Adrenal gland (tissue), 12 donors: ENCODE results near the gene TMEM125. TPM values are rescaled to one million over a fixed set of nuclear protein-coding genes. Genes with fewer than 3 reads are reported as not detected.
A peak's percentile ranks its signal among the peaks of the same experiment; 100 is the strongest.

Experiments
- DNase-seq, 7 donors: peaks; one replicate each; pipeline ENCODE4 v3.0.0-alpha.2; 2019 to 2020
- H3K27ac ChIP-seq, 5 donors: fragments of 200-600 bp; sonication (generic) in 4 of 5; 1 replicate in 3 of 5; 2 replicates in 2 of 5; pipeline versions ENCODE4 v1.5.1 to v1.8.0; 2016 to 2020; ENCODE audit warnings: mild to moderate bottlenecking in 1 of 5
- H3K27me3 ChIP-seq: fragments of 200-600 bp; 2 replicates; pipeline ENCODE4 v1.8.0; 2021
- H3K36me3 ChIP-seq, 2 donors: fragments of 200-600 bp; replicated peaks in 1 of 2; 1 replicate in 1 of 2; 2 replicates in 1 of 2; pipeline versions ENCODE4 v1.5.1 to v1.8.0; 2018 to 2022
- H3K4me1 ChIP-seq, 2 donors: fragments of 200-600 bp; replicated peaks in 1 of 2; 1 replicate in 1 of 2; 2 replicates in 1 of 2; pipeline versions ENCODE4 v1.5.1 to v1.8.0; 2018 to 2021
- H3K4me3 ChIP-seq, 4 donors: fragments of 200-600 bp; sonication (generic) in 3 of 4; one replicate each; pipeline ENCODE4 v1.5.1; 2016 to 2018
- H3K9me3 ChIP-seq, 3 donors: fragments of 200-600 bp; sonication (generic) in 1 of 3; replicated peaks in 1 of 3; 1 replicate in 2 of 3; 2 replicates in 1 of 3; pipeline versions ENCODE4 v1.5.1 to v1.8.0; 2016 to 2021
- CTCF ChIP-seq, 6 experiments: fragments of 450-650 bp in 4 of 6; fragments of 200-600 bp in 2 of 6; sonication (generic) in 1 of 6; IDR thresholded peaks; 1 replicate in 5 of 6; 2 replicates in 1 of 6; pipeline versions ENCODE4 v1.5.1 to v1.8.0; 2016 to 2021; ENCODE audit warnings: antibody characterized with exemption in 6 of 6, mild to moderate bottlenecking in 2 of 6, moderate library complexity in 1 of 6
- POLR2A ChIP-seq, 2 donors: fragments of 450-650 bp; IDR thresholded peaks; one replicate each; pipeline ENCODE4 v1.6.1; 2017; ENCODE audit warnings: antibody characterized with exemption in 2 of 2, mild to moderate bottlenecking in 2 of 2, moderate library complexity in 1 of 2
- WGBS, 4 donors: extraction: QIAGEN DNeasy Blood & Tissue Kit in 2 of 4; methylation state at CpG; one replicate each; pipeline versions ENCODE4 v1.1.5 to v1.1.7; 2013 to 2017; 5-methylcytosine and 5-hydroxymethylcytosine counted together
- intact Hi-C, 2 donors: fragments of 100-400 bp; cut with DNase I; formaldehyde crosslinking; loops; one replicate each; pipeline versions ENCODE4 v1.14.1 to v1.15.0; 2022 to 2023
- polyA plus RNA-seq, 3 donors: library from polyadenylated mRNA; stranded (reverse); fragments of 200-250 nt in 2 of 3; fragments of 350-450 nt in 1 of 3; fragmentation: Illumina TruSeq in 1 of 3; extraction: RNeasy Lipid Tissue Mini Kit (QIAGEN cat#74804) in 1 of 3; gene quantifications; one replicate each; pipeline ENCODE4 v1.2.3, GENCODE V29; 2013 to 2014
- total RNA-seq, 9 donors: library from RNA; depleted of rRNA in 4 of 9; stranded (reverse); fragments of >200 nt in 4 of 9; fragments of 120-200 nt in 1 of 9; fragmentation: NEBNext Ultra II Directional in 1 of 9; extraction: Animal tissue kit (Norgen Biotek cat#: 25700) in 1 of 9; gene quantifications; one replicate each; pipeline versions ENCODE4 v1.1.0 to v1.2.4, GENCODE V29; 2013 to 2023
- donor health status: healthy with polysubstance abuse.
- donor health status: Bipolar disorder and iron deficiency.
- donor health status: DM: yes; HTN: yes; CAD: no.
- donor health status: DM: no; HTN: no; CAD: no.
- donor health status: DM: no; HTN: no; CAD: no.
- donor health status: DM: yes; HTN: yes; CAD: no.

Gene TMEM125
- total and polyA plus RNA-seq, 12 donors, result 0.14 to 2.1 (median 1.0) TPM; not detected in 2

GRCh38 chr1:43256675-43257570 lies 12.9 kb upstream of the TMEM125 start:
- TF ChIP-seq CTCF (IDR thresholded peaks at IDR 0.05) (no peak), POLR2A (IDR thresholded peaks at IDR 0.05) (no peak)
- DNase-seq, result peak in 2 of 7 donors; percentile 8 to 15
- Histone ChIP-seq H3K4me1 (no peaks in the 10 kb centered on the region), H3K36me3 (no peaks in the 10 kb centered on the region), H3K9me3 (no peaks in the 10 kb centered on the region), H3K27ac (no peak overlapping the region), H3K4me3 (no peak overlapping the region), H3K27me3 (no peaks in the 10 kb centered on the region)
- intact Hi-C loops, result no loop called here
- WGBS, 4 donors, result 85 to 89% (median 86%) methylated on average over 8 of the region's 8 CpGs

GRCh38 chr1:43258370-43258769 lies 11.4 kb upstream of the TMEM125 start:
- peak in 1 of 7 donors; percentile 5 for DNase-seq
- intact Hi-C loops, result no loop called here
- 63 to 95% (median 71%) methylated on average over 3 of the region's 3 CpGs for WGBS, 4 donors
- no peak overlapping the region for H3K4me3 ChIP-seq
- no peak overlapping the region for H3K27ac ChIP-seq
- TF ChIP-seq POLR2A (IDR thresholded peaks at IDR 0.05) (no peak), CTCF (IDR thresholded peaks at IDR 0.05) (no peak)
- no peaks in the 10 kb centered on the region for H3K36me3 ChIP-seq
- no peaks in the 10 kb centered on the region for H3K4me1 ChIP-seq
- no peaks in the 10 kb centered on the region for H3K27me3 ChIP-seq
- H3K9me3 ChIP-seq, result no peaks in the 10 kb centered on the region

- intact Hi-C loops, result no loop called here
- 85 to 90% (median 88%) methylated on average over 4 of the region's 4 CpGs for WGBS, 4 donors
- H3K4me1 ChIP-seq, result no peaks in the 10 kb centered on the region
- no peaks in the 10 kb centered on the region for H3K9me3 ChIP-seq
- DNase-seq, result no peak
- no peak for TF ChIP-seq CTCF (IDR thresholded peaks at IDR 0.05)
- TF ChIP-seq POLR2A (IDR thresholded peaks at IDR 0.05), result no peak
- no peak overlapping the region for H3K4me3 ChIP-seq
- H3K36me3 ChIP-seq, result no peaks in the 10 kb centered on the region
- no peaks in the 10 kb centered on the region for H3K27me3 ChIP-seq
- no peak overlapping the region for H3K27ac ChIP-seq
These were observed 4.4 kb upstream of the TMEM125 start for GRCh38 chr1:43265431-43265830.

- 92 to 100% (median 94%) methylated on average over 1 of the region's 1 CpG for WGBS, 4 donors
- no peak for DNase-seq
- Histone ChIP-seq H3K27ac (no peak overlapping the region), H3K36me3 (no peaks in the 10 kb centered on the region), H3K27me3 (no peaks in the 10 kb centered on the region), H3K4me1 (no peaks in the 10 kb centered on the region), H3K9me3 (no peaks in the 10 kb centered on the region), H3K4me3 (no peak overlapping the region)
- intact Hi-C loops, result no loop called here
- TF ChIP-seq POLR2A (IDR thresholded peaks at IDR 0.05) (no peak), CTCF (IDR thresholded peaks at IDR 0.05) (no peak)
These were observed 2.9 kb upstream of the TMEM125 start for GRCh38 chr1:43266881-43267280.
